Urothelium cell line (cell line): ENCODE measurements around the gene VEZT.
"Not testable (repeated sequence)": the region's sequence is repeated elsewhere in the genome, so short reads cannot be mapped to it uniquely, and the experiment has no call there.

Experiments
- DNase-seq: peaks from one replicate; pipeline ENCODE4 v3.0.0; 2011; ENCODE audit warnings: low spot score, mixed read lengths
- FAIRE-seq: peaks from 2 replicates; lab custom pipeline; 2011; peaks lifted over from hg19 to GRCh38; lab: Jason Lieb, UNC

The VEZT gene

DNA sequence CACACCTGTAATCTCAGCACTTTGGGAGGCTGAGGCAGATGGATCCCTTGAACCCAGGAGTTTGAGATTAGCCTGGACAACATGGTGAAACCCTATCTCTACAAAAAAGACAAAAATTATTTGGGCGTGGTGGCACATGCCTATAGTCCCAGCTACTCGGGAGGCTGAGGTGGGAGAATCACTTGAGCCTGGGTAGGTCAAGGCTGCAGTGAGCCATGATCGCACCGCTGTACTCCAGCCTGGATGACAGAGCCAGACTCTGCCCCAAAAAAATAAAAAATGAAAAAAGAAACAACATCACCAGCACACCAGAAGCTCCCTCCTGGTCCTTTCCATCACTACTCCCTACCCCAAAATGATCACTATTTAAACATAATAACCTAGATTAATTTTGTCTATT lies 2.6 kb downstream of the VEZT start:
- DNase-seq = no peak
- no peak for FAIRE-seq

DNA sequence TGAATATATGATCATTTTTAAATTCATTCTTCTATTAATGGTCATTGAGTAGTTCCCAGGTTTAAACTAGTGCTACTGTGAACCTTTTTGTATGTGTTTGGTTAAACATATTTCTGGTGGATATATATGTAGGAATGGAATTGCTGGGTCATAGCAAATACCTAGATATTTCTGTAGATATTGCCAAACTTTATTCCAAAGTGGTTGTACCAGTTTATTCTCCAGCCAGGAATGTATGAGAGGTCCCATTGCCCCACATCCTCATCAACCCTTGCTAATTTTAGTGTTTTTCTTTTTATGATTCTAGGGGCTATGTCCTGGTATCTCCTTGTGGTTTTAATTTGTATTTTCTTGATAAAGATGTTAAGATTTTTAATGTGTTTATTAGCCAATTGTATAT lies 3.1 kb downstream of the VEZT start:
- FAIRE-seq = no peak

DNA sequence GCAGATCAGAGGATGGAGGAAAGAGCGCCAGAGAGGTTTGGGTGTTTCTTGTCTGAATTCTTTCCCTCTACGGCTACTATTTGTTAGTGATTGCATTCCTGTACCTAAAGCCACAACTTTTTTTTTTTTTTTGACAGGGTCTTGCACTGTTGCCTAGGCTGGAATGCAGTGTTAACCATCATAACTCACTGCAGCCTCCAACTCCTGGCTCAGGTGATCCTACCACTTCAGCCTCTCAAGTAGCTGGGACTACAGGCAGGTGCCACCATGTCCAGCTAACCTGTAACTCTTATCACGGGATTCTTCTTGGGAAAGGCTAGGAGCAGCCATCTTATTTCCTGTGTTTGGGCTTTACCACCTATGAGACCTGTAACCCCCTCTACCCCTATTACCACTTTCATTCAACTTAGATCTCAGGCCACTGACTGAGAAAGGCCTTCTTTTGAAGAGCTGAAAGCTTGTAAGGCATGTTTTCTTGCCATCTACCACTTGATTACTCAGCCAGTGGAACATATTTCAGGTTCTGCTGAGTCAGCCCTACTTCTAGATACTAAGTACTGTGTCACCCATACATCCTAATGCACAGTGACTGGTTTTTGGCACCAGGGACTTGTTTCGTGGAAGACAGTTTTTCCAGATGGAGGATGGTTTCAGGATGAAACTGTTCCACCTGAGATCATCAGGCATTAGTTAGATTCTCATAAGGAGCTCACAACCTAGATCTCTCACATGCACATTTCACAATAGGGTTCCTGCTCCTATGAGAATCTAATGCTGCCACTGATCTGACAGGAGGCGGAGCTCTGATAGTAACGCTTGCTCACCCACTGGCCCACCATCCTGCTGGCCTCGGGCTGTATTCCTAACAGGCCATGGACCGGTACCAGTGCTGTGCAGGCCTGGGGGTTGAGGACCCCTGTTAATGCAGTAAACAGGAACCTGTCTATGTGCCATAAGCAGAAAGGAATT lies 6.9 kb downstream of the VEZT start:
- FAIRE-seq (no peak), DNase-seq (no peak)

More for the DNA sequence above, 3.1 kb downstream of the VEZT start:
- no peak for DNase-seq

DNA sequence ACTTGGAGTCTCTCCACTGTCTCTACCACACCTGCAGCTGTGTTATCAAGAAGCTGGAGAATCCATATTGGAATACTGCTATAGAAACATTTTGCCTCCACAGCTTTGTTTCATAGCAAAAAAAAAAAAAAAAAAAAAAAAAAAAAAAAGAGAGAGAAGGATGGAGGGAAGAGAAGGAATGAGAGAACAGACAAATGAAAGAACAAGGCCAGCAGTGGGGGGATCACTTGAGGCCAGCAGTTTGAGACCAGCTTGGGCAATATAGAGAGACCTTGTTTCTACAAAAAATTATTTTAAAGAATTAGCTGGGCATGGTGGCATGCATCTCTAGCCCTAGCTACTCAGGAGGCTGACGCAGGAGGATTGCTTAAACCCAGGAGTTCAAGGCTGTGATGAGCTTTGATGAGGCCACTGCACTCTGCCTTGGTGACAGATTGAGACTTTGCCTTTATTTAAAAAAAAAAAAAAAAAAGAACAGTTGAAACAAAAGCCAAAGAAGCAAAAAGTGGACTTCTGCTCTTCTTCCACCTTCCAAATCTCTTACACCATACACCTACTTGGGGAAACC lies 8.1 kb downstream of the VEZT start:
- no peak for FAIRE-seq

DNA sequence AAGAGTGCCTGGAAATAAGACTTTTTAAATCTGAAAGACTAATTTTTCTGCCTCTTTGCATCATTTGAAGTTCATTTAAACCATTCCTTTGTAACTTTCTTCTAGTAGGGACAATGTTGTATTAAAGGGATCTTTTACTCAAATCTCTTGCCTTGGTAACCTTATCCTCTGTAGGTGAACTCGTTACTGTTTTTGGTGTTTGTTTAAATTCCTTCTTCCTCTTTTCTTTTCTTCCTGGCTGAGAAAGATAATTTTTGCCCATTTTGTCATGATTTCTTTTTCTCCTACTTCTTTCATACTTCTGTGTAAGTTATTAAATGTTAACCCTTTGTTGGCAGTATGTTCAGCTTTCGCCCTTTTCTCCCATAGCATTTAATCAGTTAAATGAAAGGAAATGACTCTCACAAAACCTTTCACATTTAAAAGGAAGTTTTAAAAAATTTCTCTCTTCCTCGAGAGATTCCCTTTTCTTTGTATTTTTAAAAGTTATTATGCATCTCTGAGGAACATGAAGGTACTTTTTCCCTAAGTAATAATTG lies 10.3 kb downstream of the VEZT start:
- FAIRE-seq (no peak), DNase-seq (no peak)

More for the DNA sequence above, 8.1 kb downstream of the VEZT start:
- DNase-seq = no peak

DNA sequence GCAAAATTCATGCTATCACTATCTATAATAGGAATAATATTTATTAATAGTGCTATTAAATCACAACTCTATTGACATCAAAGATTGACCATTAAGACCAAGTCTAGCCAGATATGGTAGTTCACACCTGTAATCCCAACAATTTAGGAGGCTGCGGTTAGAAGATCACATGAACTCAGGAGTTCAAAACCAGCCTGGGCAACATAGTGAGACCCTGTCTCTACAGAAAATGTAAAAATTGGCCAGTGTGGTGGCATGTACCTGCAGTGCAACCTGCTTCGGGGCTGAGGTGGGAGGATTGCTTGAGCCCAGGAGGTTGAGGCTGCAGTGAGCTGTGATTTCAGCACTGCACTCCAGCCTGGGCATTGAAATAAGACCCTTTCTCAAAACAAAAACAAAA lies 11.0 kb downstream of the VEZT start:
- FAIRE-seq = no peak

DNA sequence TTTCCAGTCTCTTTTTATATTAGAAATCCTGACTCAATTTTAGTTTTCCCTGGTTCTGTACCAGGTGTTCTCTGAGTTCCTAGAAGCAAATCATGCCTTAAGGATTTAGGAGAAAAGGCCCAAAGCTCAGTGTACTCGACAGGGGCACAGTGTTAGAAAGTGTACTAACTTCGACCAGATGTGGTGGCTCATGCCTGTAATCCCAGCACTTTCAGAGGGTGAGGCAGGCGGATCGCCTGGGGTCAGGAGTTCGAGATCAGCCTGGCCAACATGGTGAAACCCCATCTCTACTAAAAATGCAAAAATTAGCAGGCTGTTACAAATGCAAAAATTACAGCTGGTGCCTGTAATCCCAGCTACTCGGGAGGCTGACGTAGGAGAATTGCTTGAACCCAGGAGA lies 12.0 kb downstream of the VEZT start:
- FAIRE-seq (no peak), DNase-seq (no peak)

More for the DNA sequence above, 11.0 kb downstream of the VEZT start:
- no peak for DNase-seq

DNA sequence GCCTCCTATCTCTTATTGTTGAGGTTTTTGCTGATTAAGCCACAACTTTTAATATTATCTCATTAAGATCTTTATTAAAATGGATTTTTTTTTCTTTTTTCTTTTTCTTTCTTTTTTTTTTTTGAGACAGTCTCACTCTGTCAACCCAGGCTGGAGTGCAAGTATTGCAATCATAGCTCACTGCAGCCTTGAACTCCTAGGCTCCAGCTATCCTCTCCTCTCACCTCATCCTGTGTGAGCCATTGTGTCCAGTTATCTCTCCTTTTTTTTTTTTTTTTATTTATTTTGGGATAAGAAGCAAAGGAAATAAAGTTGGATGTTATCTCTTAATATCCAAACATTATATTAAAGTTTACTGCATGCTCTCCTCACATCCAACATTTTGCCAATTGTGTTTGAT lies 12.7 kb downstream of the VEZT start:
- DNase-seq = no peak
- FAIRE-seq = no peak

DNA sequence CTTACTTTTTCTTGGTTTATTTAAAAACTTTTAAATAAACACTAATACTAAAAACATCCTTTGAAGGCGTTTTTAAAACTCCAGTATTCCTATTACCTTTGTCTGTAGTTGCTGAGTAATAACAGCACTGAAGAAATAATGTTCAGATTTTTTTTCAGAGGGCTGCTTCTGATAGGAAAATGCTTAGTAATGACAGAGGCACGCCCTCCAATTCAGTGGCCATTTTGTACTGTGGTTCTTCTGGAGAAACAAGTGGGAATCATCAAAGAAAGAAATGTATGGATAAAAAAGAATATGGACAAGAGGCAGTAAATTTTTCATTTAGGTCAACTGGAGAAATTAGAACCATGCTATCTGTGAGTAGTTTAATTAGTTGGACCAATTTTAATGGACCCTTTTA lies 13.6 kb downstream of the VEZT start:
- DNase-seq (no peak), FAIRE-seq (no peak)

DNA sequence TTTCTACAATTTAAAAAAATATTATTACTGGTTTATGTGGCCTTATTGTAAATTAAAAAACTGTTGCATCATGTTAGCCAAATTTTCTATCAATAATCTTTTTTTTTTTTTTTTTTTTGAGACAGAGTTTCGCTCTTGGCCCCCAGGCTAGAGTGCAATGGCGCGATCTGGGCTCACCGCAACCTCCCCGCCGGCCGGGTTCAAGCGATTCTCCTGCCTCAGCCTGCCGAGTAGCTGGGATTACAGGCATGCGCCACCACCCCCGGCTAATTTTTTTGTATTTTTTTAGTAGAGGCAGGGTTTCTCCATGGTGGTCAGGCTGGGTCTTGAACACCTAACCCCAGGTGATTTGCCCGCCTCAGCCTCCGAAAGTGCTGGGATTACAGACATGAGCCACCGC lies 16.6 kb downstream of the VEZT start:
- not testable (repeated sequence) for DNase-seq, FAIRE-seq

DNA sequence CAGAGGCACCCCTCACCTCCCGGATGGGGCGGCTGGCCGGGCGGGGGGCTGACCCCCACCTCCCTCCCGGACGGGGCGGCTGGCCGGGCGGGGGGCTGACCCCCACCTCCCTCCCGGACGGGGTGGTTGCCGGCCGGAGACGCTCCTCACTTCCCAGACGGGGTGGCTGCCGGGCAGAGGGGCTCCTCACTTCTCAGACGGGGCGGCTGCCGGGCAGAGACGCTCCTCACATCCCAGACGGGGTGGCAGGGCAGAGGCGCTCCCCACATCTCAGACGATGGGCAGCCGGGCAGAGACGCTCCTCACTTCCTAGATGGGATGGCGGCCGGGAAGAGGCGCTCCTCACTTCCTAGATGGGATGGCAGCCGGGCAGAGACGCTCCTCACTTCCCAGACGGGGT lies 18.0 kb downstream of the VEZT start:
- not testable (repeated sequence) for FAIRE-seq, DNase-seq

DNA sequence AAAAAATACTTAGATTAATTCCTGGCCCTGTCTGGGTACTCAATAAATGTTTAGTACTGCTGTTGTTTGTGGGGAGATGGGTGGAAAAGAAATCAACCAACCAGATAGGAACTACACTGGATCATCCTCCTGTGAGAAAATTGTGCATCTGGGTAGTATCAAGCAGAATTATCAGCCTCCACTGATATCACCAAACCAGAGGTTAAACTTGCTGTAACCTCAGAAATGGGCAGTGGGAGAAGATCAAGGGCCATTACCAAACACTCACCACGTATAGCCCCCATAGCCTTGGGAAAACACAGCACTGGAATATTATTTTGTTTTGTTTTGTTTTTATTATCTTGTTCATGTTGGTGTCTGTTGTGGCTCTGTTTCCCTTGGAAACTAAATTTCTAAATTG lies 19.7 kb downstream of the VEZT start:
- DNase-seq (no peak), FAIRE-seq (no peak)

DNA sequence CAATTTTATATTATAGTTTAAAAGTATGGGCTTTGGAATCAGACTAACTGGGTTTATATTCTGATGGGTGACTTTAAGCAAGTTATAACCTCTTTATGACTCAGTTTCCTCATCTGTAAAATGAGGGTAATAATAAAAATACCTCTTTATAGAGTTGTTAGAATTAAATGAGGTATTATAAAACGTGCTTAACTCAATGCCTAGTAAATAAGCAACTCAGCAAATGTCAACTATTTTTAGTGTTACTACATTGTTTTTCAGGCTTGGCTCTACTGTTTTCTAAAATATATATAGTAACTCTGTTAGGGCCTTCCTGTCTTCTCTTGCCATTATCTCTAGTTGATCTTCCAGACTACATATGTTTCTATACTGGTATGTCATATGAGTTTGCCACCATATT lies 20.5 kb downstream of the VEZT start:
- FAIRE-seq (no peak), DNase-seq (no peak)

DNA sequence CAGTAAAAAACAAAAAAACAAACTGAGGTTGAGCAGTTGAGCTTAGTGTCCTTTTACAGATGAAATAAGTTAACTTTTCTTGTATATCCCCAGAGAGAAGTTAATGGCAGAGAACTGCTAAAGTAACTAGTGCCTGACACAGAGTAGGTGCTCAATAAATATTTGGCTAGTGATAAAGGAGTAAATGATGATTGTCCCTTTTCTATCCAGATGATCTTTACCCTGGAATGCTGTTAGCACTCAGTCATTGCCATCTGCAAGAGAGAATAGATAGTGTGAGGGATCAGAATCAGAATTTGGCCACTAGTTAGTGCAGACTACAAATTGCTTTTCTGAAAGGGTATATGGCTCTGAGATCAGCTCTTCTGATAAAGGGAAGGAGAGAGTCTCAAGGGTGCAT lies 21.6 kb downstream of the VEZT start:
- DNase-seq (no peak), FAIRE-seq (no peak)

DNA sequence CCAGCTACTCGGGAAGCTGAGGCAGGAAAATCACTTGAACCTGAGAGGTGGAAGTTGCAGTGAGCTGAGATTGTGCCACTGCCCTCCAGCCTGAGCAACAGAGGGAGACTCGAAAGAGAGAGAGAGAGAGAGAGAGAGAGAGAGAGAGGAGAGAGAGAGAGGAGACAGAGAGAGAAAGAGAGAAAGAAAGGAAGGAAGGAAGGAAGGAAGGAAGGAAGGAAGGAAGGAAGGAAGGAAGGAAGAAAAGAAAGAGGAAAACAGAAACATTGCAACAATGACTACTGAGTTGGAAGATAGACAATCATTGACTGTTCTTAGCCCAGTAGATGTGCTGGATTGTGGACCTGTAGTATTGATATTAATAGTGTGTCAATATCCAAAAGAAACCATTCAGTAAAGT lies 22.2 kb downstream of the VEZT start:
- FAIRE-seq, DNase-seq: not testable (repeated sequence)

DNA sequence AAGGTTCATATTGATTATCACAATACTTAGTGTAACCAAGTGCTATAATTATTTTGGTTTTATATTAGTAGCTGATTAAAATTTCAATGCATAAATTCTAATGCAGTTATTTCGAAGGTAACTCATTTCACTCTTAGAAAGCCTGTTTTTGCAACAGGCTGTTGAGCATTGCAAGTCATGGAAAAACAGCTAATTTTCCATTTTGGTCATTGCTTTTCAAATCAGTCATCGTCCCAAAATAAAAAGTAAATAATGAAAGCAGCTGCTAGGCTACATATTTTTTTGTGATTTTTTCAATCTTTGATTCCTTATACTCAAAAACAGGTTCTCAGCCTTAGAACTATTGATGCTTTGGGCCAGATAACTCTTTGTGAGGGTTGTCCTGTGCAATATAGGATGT lies 22.9 kb downstream of the VEZT start:
- no peak for FAIRE-seq
- DNase-seq = no peak

DNA sequence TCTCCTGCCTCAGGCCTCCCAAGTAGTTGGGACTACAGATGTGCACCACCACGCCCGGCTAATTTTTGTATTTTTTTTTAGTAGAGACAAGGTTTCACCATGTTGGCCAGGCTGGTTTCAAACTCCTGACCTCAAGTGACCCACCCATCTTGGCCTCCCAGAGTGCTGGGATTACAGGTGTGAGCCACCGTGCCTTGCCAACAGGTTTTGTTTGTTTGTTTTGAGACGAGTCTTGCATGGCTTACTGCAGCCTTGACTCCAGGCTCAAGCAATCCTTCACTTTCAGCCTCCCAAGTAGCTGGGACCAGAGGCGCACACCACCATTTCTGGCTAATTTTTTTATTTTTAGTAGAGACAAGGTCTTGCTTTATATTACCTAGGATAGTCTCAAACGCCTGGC lies 23.5 kb downstream of the VEZT start:
- not testable (repeated sequence) for FAIRE-seq, DNase-seq

DNA sequence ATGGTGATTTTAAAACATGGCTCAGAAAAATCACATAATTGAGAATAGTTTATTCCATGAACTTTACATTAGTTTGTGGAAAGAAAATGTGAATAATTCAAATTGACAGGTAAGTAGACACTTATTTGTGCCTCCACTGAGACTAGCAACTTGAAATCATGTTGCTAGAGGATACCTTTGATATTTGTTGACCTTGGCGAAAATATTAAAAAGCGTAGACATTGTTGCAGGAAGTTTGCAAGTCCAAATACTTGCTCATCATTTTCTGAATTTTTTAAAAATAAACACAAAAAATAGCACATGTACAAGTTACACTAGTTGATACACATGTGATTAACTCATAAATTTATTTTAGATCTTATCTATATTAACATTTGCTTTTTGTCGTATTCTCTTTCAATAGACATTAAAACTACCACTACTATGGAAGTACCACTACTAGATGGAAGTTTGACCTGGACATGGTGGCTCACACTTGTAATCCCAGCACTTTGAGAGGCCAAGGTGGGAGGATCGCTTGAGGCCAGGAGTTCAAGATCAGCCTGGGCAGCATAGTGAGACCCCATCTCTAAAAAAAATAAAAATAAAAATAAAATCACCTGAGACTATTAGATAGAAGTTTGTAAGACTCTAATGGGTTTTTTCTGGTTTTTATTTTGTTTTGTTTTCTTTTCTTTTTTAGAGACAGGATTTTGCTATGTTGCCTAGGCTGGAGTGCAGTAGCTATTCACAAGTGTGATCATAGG lies 24.3 kb downstream of the VEZT start:
- DNase-seq = no peak
- no peak for FAIRE-seq

DNA sequence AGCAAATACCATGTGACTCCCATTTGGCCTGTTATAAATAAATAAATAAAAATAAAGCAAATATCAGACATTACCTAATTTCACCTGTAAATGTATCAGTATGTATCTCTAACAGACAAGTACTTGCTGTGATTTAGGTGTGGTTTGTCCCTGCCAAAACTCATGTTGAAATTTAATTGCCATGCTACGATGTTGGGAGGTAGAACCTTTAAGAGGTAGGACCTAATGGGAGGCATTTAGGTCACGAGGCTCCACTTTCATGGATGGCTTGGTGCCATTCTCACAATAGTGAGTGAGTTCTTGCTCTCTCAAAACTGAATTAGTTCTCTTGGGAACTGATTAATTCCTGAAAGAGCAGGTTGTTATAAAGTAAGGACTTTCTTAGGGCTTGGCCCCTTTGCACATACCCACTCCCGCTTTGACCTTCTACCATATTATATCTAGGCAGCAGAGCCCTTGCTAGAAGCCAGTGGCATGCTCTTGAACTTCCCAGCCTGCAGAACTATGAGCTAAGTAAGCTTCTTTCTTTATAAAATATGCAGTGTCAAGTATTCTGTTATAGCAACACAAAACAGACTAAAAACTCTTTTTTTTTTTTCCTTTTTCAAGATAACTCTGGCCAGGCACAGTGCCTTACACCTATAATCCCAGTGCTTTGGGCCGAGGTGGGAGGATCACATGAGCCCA lies 26.0 kb downstream of the VEZT start:
- DNase-seq (no peak), FAIRE-seq (no peak)

DNA sequence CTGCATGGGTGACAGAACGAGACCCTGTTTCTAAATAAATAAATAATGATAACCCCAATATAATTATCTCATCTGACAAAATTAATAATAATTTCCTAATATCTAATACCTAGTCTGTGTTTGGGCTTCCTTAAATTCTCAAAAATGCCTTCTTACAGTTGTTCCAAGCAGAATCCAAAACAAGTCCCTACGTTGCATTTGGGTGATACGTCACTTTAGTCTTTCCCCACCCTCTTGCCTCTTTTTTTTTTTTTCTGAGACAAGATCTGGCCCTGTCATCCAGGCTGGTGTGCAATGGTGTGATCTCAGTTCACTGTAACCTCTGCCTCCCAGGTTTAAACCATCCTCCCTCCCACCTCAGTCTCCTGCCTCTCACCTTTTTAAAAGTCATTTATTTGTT lies 26.7 kb downstream of the VEZT start:
- FAIRE-seq = no peak

DNA sequence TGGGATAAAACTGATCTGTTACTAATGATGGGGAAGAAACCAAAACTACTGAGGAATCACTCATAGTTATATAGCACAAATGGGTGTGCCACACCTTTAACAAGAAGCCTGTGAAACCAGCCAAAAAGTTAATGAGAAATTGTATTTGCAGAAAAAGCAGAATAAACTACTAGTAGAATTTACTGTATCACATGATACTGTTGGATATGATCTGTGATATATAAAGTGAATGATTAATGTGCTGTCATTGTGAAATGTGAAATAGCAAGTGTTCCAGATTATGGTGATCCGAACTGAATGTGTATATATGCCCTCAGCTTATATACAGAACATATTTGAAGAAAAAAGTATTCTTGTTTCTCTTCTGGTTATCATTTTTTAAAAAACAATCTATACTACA lies 30.5 kb downstream of the VEZT start:
- no peak for FAIRE-seq
- DNase-seq = no peak

More for the DNA sequence above, 26.7 kb downstream of the VEZT start:
- no peak for DNase-seq
